ENCODE results near the gene SYNJ1.

DNA sequence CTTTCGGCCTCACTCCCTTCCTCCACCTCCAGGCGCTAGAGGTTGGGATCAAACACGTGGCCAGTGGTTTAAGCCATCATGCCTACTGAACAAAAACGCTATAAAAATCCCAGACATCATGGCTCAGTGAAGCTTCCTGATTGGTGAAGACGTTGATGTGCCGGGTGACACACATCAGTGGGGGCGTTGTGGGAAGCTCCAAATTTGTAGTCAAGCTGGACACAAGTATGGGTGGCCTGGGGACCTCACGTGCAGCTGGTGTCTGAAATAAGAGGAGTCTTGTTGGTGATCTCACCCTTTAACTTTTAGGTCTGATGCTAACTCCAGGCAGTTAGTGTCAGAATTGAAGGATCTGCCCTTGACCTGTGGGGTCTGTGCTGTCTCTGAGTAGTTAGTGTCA lies 122.3 kb downstream of the SYNJ1 start:
- TF ChIP-seq POLR2AphosphoS5 (IDR thresholded peaks at IDR 0.05; ENCODE audit: low read depth, low read length) (no peak), TAF1 (IDR thresholded peaks at IDR 0.05; ENCODE audit: borderline replicate concordance, insufficient read depth, low read length) (no peak), SIN3A (IDR thresholded peaks at IDR 0.05; ENCODE audit: borderline replicate concordance, insufficient read depth, low read length) (no peak), FOXP2 (optimal IDR thresholded peaks at IDR 0.05; ENCODE audit: borderline replicate concordance, extremely low read depth, extremely low read length, insufficient read depth) (no peak)
- TF ChIP-seq, protein P1, sequence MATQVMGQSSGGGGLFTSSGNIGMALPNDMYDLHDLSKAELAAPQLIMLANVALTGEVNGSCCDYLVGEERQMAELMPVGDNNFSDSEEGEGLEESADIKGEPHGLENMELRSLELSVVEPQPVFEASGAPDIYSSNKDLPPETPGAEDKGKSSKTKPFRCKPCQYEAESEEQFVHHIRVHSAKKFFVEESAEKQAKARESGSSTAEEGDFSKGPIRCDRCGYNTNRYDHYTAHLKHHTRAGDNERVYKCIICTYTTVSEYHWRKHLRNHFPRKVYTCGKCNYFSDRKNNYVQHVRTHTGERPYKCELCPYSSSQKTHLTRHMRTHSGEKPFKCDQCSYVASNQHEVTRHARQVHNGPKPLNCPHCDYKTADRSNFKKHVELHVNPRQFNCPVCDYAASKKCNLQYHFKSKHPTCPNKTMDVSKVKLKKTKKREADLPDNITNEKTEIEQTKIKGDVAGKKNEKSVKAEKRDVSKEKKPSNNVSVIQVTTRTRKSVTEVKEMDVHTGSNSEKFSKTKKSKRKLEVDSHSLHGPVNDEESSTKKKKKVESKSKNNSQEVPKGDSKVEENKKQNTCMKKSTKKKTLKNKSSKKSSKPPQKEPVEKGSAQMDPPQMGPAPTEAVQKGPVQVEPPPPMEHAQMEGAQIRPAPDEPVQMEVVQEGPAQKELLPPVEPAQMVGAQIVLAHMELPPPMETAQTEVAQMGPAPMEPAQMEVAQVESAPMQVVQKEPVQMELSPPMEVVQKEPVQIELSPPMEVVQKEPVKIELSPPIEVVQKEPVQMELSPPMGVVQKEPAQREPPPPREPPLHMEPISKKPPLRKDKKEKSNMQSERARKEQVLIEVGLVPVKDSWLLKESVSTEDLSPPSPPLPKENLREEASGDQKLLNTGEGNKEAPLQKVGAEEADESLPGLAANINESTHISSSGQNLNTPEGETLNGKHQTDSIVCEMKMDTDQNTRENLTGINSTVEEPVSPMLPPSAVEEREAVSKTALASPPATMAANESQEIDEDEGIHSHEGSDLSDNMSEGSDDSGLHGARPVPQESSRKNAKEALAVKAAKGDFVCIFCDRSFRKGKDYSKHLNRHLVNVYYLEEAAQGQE (IDR thresholded peaks at IDR 0.05; ENCODE audit: insufficient read depth in 1 of 2, low read depth in 2 of 2, low read length in 2 of 2), result no peak

All from PFSK-1 (cell line).